Lower lobe of right lung (tissue), 2 donors: ENCODE data around the gene CELF2. TPM values are rescaled to one million over a fixed set of nuclear protein-coding genes. Genes with fewer than 3 reads are reported as not detected.
"Not testable (repeated sequence)": the region's sequence is repeated elsewhere in the genome, so short reads cannot be mapped to it uniquely, and the experiment has no call there.

ENCODE experiments used
- ATAC-seq, 2 donors: fragments of 200-7000 bp; cut with Tn5 transposase; one replicate each; pipeline ENCODE4 v1.9.1; 2020 to 2022; ENCODE audit warnings: mild to moderate bottlenecking in 2 of 2, moderate library complexity in 2 of 2
- DNase-seq: peaks from one replicate; pipeline ENCODE4 v3.0.0-alpha.2; 2020
- H3K27ac ChIP-seq: fragments of 200-600 bp; one replicate; pipeline ENCODE4 v1.8.0; 2022
- H3K27me3 ChIP-seq: fragments of 200-600 bp; one replicate; pipeline ENCODE4 v1.8.0; 2022; ENCODE audit warnings: low read depth
- H3K36me3 ChIP-seq: fragments of 200-600 bp; one replicate; pipeline ENCODE4 v1.8.0; 2022; ENCODE audit warnings: mild to moderate bottlenecking
- H3K4me1 ChIP-seq: fragments of 200-600 bp; one replicate; pipeline ENCODE4 v1.8.0; 2022
- H3K4me3 ChIP-seq: fragments of 200-600 bp; one replicate; pipeline ENCODE4 v1.8.0; 2022; ENCODE audit warnings: mild to moderate bottlenecking
- H3K9me3 ChIP-seq: fragments of 200-600 bp; one replicate; pipeline ENCODE4 v1.8.0; 2022
- intact Hi-C: fragments of 100-400 bp; cut with DNase I; formaldehyde crosslinking; loops from one replicate; pipeline ENCODE4 v1.11.0; 2022
- total RNA-seq: library from RNA; stranded (reverse); fragmentation: NEBNext Ultra II Directional; extraction: Animal tissue kit (Norgen Biotek cat#: 25700); gene quantifications from one replicate; pipeline ENCODE4 v1.2.1, GENCODE V29; 2021
- TF ChIP-seq, protein P1 (sequence below): fragments of 200-600 bp; IDR thresholded peaks from one replicate; pipeline ENCODE4 v1.8.0; 2022; ENCODE audit warnings: antibody characterized with exemption, mild to moderate bottlenecking
- donor health status: DM: no; HTN: yes; CAD: no; lungs with severe emphysema.

Gene CELF2
- total RNA-seq, 1 donor from 2014 or later, result 106 TPM

DNA sequence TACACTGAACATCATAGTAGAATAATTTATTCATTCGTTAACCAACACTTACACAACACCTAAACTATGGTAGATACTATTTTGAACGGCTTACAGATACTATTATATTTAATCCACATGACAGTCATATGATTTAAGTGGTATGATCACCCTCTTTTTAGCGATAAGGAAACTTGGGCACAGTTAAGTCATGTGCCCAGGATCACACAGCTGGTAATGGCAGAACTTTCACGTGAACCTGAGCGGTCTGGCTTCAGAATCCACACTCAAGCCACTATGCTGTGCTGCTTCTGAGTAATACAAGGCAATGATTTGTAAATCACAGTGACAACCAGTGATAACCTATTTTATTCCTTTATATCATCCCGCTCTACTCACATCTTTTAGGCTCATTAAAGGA, 99.1 kb downstream of the CELF2 start:
- TF ChIP-seq, protein P1, sequence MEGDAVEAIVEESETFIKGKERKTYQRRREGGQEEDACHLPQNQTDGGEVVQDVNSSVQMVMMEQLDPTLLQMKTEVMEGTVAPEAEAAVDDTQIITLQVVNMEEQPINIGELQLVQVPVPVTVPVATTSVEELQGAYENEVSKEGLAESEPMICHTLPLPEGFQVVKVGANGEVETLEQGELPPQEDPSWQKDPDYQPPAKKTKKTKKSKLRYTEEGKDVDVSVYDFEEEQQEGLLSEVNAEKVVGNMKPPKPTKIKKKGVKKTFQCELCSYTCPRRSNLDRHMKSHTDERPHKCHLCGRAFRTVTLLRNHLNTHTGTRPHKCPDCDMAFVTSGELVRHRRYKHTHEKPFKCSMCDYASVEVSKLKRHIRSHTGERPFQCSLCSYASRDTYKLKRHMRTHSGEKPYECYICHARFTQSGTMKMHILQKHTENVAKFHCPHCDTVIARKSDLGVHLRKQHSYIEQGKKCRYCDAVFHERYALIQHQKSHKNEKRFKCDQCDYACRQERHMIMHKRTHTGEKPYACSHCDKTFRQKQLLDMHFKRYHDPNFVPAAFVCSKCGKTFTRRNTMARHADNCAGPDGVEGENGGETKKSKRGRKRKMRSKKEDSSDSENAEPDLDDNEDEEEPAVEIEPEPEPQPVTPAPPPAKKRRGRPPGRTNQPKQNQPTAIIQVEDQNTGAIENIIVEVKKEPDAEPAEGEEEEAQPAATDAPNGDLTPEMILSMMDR, result no peak
- H3K27me3 ChIP-seq, result no peaks in the 10 kb centered on the region
- no peaks in the 10 kb centered on the region for H3K36me3 ChIP-seq
- intact Hi-C loops, result no loop called here
- no peak overlapping the region for H3K27ac ChIP-seq
- H3K4me3 ChIP-seq, result no peak overlapping the region
- no peaks in the 10 kb centered on the region for H3K9me3 ChIP-seq
- ATAC-seq (no peak), DNase-seq (no peak)
- H3K4me1 ChIP-seq, result no peaks in the 10 kb centered on the region

- no peaks in the 10 kb centered on the region for H3K9me3 ChIP-seq
- DNase-seq (no peak), ATAC-seq (no peak)
- intact Hi-C loops, result no loop called here
- TF ChIP-seq, protein P1, result no peak
- H3K27ac ChIP-seq, result no peak overlapping the region
- H3K4me3 ChIP-seq, result no peak overlapping the region
- no peaks in the 10 kb centered on the region for H3K4me1 ChIP-seq
- H3K27me3 ChIP-seq, result no peaks in the 10 kb centered on the region
- no peaks in the 10 kb centered on the region for H3K36me3 ChIP-seq
Measured at GRCh38 chr10:11118686-11119085, 101.0 kb downstream of the CELF2 start.

GRCh38 chr10:11119843-11120242, 102.2 kb downstream of the CELF2 start:
- TF ChIP-seq, protein P1, result no peak
- Histone ChIP-seq H3K4me3 (no peak overlapping the region), H3K4me1 (no peaks in the 10 kb centered on the region), H3K9me3 (no peaks in the 10 kb centered on the region), H3K27me3 (no peaks in the 10 kb centered on the region), H3K27ac (no peak overlapping the region), H3K36me3 (no peaks in the 10 kb centered on the region)
- DNase-seq (no peak), ATAC-seq (no peak)
- intact Hi-C loops, result no loop called here

GRCh38 chr10:11120711-11121110, 103.0 kb downstream of the CELF2 start:
- intact Hi-C loops, result no loop called here
- Histone ChIP-seq H3K9me3 (no peaks in the 10 kb centered on the region), H3K4me1 (no peaks in the 10 kb centered on the region), H3K4me3 (no peak overlapping the region), H3K27me3 (no peaks in the 10 kb centered on the region), H3K27ac (no peak overlapping the region), H3K36me3 (no peaks in the 10 kb centered on the region)
- TF ChIP-seq, protein P1, result no peak
- no peak for DNase-seq
- ATAC-seq, result peak in 1 of 2 donors; percentile 26

- intact Hi-C loops, result not testable (repeated sequence)
Measured at GRCh38 chr10:11123892-11124291, 106.2 kb downstream of the CELF2 start.

GRCh38 chr10:11125004-11125403, 107.3 kb downstream of the CELF2 start:
- Histone ChIP-seq H3K27me3 (no peaks in the 10 kb centered on the region), H3K27ac (no peak overlapping the region), H3K4me1 (peaks cover 1% of the 10 kb centered on the region), H3K9me3 (no peaks in the 10 kb centered on the region), H3K36me3 (no peaks in the 10 kb centered on the region), H3K4me3 (no peak overlapping the region)
- intact Hi-C loops, result no loop called here
- DNase-seq (no peak), ATAC-seq (no peak)
- TF ChIP-seq, protein P1, result no peak

More at GRCh38 chr10:11123892-11124291, 106.2 kb downstream of the CELF2 start:
- not testable (repeated sequence) for H3K4me3 ChIP-seq, H3K27me3 ChIP-seq, DNase-seq, ATAC-seq, H3K9me3 ChIP-seq, H3K36me3 ChIP-seq, H3K27ac ChIP-seq, H3K4me1 ChIP-seq

DNA sequence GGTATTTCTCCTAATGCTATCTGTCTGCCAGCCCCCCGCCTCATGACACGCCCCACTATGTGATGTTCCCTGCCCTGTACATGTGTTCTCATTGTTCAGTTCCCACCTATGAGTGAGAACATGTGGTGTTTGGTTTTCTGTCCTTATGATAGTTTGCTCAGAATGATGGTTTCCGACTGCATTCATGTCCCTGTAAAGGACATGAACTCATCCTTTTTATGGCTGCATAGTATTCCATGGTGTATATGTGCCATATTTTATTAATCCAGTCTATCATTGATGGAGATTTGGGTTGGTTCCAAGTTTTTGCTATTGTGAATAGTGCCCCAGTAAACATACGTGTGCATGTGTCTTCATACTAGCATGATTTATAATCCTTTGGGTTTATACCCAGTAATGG, 109.3 kb downstream of the CELF2 start:
- H3K27me3 ChIP-seq, H3K9me3 ChIP-seq, H3K4me3 ChIP-seq, intact Hi-C loops, H3K4me1 ChIP-seq, ATAC-seq, H3K27ac ChIP-seq, DNase-seq, H3K36me3 ChIP-seq: not testable (repeated sequence)
